HEK293T (cell line): ENCODE measurements around the gene SNAP23.

Experiments
- ARNT ChIP-seq: fragments of 450-650 bp; IDR thresholded peaks from 2 replicates; pipeline ENCODE4 v1.6.1; 2017; ENCODE audit warnings: mild to moderate bottlenecking
- BHLHE40 ChIP-seq: fragments of 450-650 bp; IDR thresholded peaks from 2 replicates; pipeline ENCODE4 v1.6.1; 2016; ENCODE audit warnings: mild to moderate bottlenecking, moderate library complexity, borderline replicate concordance
- ELF4 ChIP-seq: fragments of 450-650 bp; IDR thresholded peaks from 2 replicates; pipeline ENCODE4 v1.6.1; 2017; ENCODE audit warnings: antibody characterized with exemption
- FOXA1 ChIP-seq: fragments of 450-650 bp; IDR thresholded peaks from 2 replicates; pipeline ENCODE4 v1.6.1; 2016; ENCODE audit warnings: mild to moderate bottlenecking
- FOXK2 ChIP-seq: fragments of 450-650 bp; IDR thresholded peaks from 2 replicates; pipeline ENCODE4 v1.6.1; 2016; ENCODE audit warnings: mild to moderate bottlenecking
- FOXM1 ChIP-seq: fragments of 450-650 bp; IDR thresholded peaks from 2 replicates; pipeline ENCODE4 v1.6.1; 2017; ENCODE audit warnings: mild to moderate bottlenecking, borderline replicate concordance
- HDGF ChIP-seq: fragments of 450-650 bp; IDR thresholded peaks from 2 replicates; pipeline ENCODE4 v1.6.1; 2017; ENCODE audit warnings: antibody characterized with exemption, borderline replicate concordance
- L3MBTL2 ChIP-seq: fragments of 450-650 bp; conservative IDR thresholded peaks from 2 replicates; pipeline ENCODE4 v1.6.1; 2016; ENCODE audit warnings: mild to moderate bottlenecking
- LEF1 ChIP-seq: fragments of 450-650 bp; IDR thresholded peaks from 2 replicates; pipeline ENCODE4 v1.6.1; 2017; ENCODE audit warnings: mild to moderate bottlenecking, borderline replicate concordance
- NFRKB ChIP-seq: fragments of 450-650 bp; IDR thresholded peaks from 2 replicates; pipeline ENCODE4 v1.6.1; 2016; ENCODE audit warnings: mild to moderate bottlenecking, moderate library complexity
- SP1 ChIP-seq: fragments of 450-650 bp; IDR thresholded peaks from 2 replicates; pipeline ENCODE4 v1.6.1; 2017
- TARDBP ChIP-seq: fragments of 450-650 bp; IDR thresholded peaks from 2 replicates; pipeline ENCODE4 v1.6.1; 2016
- ZNF384 ChIP-seq: fragments of 450-650 bp; IDR thresholded peaks from 2 replicates; pipeline ENCODE4 v1.6.1; 2016
- TF ChIP-seq, protein P1 (sequence below): fragments of 450-650 bp; IDR thresholded peaks from 2 replicates; pipeline ENCODE4 v1.6.1; 2016

GRCh38 chr15:42510258-42511006, 15.0 kb downstream of the SNAP23 start:
- TF ChIP-seq L3MBTL2 (no peak), FOXM1 (no peak), NFRKB (no peak), TARDBP (no peak), FOXA1 (no peak), HDGF (no peak), LEF1 (no peak), BHLHE40 (no peak), ELF4 (no peak), ZNF384 (no peak), ARNT (no peak), SP1 (no peak), FOXK2 (no peak)
- TF ChIP-seq, protein P1, sequence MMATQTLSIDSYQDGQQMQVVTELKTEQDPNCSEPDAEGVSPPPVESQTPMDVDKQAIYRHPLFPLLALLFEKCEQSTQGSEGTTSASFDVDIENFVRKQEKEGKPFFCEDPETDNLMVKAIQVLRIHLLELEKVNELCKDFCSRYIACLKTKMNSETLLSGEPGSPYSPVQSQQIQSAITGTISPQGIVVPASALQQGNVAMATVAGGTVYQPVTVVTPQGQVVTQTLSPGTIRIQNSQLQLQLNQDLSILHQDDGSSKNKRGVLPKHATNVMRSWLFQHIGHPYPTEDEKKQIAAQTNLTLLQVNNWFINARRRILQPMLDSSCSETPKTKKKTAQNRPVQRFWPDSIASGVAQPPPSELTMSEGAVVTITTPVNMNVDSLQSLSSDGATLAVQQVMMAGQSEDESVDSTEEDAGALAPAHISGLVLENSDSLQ: no peak
